B cell (primary cell): ENCODE data around the gene STXBP6.

Experiments used
- EZH2 ChIP-seq: IDR thresholded peaks from 2 replicates; pipeline ENCODE4 v1.6.1; 2012; ENCODE audit warnings: borderline replicate concordance, low read depth, mild to moderate bottlenecking, moderate library complexity, low read length; ENCODE audit not compliant: insufficient read depth, poor library complexity, severe bottlenecking
- TF ChIP-seq, protein P1 (sequence below): fragments of 200-600 bp; IDR thresholded peaks from one replicate; pipeline ENCODE4 v1.8.0; 2022; ENCODE audit warnings: antibody characterized with exemption, mild to moderate bottlenecking

DNA sequence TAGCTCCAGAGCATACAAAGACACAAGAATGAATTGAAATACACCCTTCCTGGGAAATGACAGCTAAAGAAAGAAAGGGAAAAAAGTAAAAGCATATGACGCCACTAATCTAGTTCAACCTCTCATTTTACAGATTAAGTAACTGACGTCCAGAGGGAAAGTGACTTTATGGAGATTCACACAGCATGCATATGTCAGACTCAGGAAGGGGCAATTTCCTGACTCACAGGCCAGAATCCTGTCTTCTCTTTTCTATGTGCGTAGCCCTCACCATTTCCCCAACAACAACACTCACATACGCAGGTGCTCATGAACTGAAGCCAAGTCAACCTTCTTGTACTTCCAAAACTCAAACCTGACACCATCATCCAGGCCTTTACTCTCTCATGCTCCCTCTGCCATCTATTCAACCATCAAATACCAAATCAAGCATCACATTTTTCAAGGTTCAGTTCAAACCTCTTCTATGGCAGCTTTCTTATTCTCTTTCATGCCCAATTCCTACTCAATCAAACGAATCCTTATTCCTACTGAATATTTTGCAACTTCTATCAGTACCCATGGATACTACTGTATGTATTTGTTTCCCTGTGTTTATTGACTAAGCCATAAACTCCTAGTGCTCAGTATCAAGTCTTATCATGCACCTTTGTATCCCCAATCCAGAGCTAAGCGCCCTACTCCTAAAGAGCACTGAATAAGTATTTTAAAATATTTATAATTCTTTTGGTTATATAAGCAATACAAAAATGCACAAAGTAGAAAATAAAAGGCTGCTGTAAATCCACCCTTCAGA, 52.8 kb downstream of the STXBP6 start:
- TF ChIP-seq EZH2 = no peak
- TF ChIP-seq, protein P1, sequence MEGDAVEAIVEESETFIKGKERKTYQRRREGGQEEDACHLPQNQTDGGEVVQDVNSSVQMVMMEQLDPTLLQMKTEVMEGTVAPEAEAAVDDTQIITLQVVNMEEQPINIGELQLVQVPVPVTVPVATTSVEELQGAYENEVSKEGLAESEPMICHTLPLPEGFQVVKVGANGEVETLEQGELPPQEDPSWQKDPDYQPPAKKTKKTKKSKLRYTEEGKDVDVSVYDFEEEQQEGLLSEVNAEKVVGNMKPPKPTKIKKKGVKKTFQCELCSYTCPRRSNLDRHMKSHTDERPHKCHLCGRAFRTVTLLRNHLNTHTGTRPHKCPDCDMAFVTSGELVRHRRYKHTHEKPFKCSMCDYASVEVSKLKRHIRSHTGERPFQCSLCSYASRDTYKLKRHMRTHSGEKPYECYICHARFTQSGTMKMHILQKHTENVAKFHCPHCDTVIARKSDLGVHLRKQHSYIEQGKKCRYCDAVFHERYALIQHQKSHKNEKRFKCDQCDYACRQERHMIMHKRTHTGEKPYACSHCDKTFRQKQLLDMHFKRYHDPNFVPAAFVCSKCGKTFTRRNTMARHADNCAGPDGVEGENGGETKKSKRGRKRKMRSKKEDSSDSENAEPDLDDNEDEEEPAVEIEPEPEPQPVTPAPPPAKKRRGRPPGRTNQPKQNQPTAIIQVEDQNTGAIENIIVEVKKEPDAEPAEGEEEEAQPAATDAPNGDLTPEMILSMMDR = no peak
